ENCODE results near the gene UNC5A. TPM values are rescaled to one million over a fixed set of nuclear protein-coding genes. Genes with fewer than 3 reads are reported as not detected.

The UNC5A gene
- total RNA-seq, 1 experiment from 2014 or later: 10.1 TPM

GRCh38 chr5:176857216-176857893 lies 47.0 kb downstream of the UNC5A start:
- TF ChIP-seq EGR1 (IDR thresholded peaks at IDR 0.05; ENCODE audit: low read depth) (no peak), SRF (IDR thresholded peaks at IDR 0.05; ENCODE audit: low read depth) (no peak), POLR2A (IDR thresholded peaks at IDR 0.05; ENCODE audit: borderline replicate concordance, extremely low read depth, insufficient read depth, insufficient read length) (no peak), MAX (IDR thresholded peaks at IDR 0.05) (no peak), CBX3 (IDR thresholded peaks at IDR 0.05; ENCODE audit: low read depth) (no peak), ZBTB33 (IDR thresholded peaks at IDR 0.05; ENCODE audit: extremely low read depth, insufficient replicate concordance, low read length) (no peak), FOSL1 (IDR thresholded peaks at IDR 0.05; ENCODE audit: low read depth) (no peak), TCF7L2 (IDR thresholded peaks at IDR 0.05; ENCODE audit: borderline replicate concordance, extremely low read depth, insufficient read depth, insufficient read length) (no peak), ZNF274 (IDR thresholded peaks at IDR 0.05; ENCODE audit: low read depth, low read length) (no peak), CEBPB (IDR thresholded peaks at IDR 0.05; ENCODE audit: low read depth) (no peak), ZFX (IDR thresholded peaks at IDR 0.05) (no peak), ELF1 (IDR thresholded peaks at IDR 0.05; ENCODE audit: borderline replicate concordance, low read depth) (no peak), SIN3A (IDR thresholded peaks at IDR 0.05; ENCODE audit: low read depth) (no peak), EZH2 (IDR thresholded peaks at IDR 0.05) (no peak), JUND (IDR thresholded peaks at IDR 0.05) (no peak), RAD21 (IDR thresholded peaks at IDR 0.05; ENCODE audit: low read depth) (no peak), POLR2AphosphoS5 (IDR thresholded peaks at IDR 0.05; ENCODE audit: low read depth, low read length) (no peak), ATF3 (IDR thresholded peaks at IDR 0.05) (no peak), EZH2phosphoT487 (IDR thresholded peaks at IDR 0.05; ENCODE audit: borderline replicate concordance) (no peak)
- intact Hi-C loops (cut with micrococcal nuclease): no loop called here
- Histone ChIP-seq H3K79me2 (ENCODE audit: insufficient read depth, low read length) (no peaks in the 10 kb centered on the region), H3K27me3 (ENCODE audit: insufficient read depth, low read length) (no peaks in the 10 kb centered on the region), H3K9me3 (ENCODE audit: control insufficient read depth in 1 of 2, insufficient read depth in 1 of 2, low read depth in 1 of 2, low read length in 2 of 2) (no peaks in the 10 kb centered on the region), H4K20me1 (ENCODE audit: insufficient read depth) (no peaks in the 10 kb centered on the region), H3K4me2 (ENCODE audit: low read length) (no peak overlapping the region), H3K4me1 (ENCODE audit: control insufficient read depth in 1 of 2, insufficient read depth in 2 of 2, low read length in 2 of 2) (no peaks in the 10 kb centered on the region), H3K4me3 (replicated peaks in 1 of 2; ENCODE audit: low read depth in 1 of 2, low read length in 2 of 2) (no peak overlapping the region), H3K9me2 (ENCODE audit: insufficient read depth) (no peaks in the 10 kb centered on the region), H2AFZ (ENCODE audit: low read depth, low read length, poor library complexity, severe bottlenecking) (no peak overlapping the region), H3K27ac (ENCODE audit: low read depth, low read length) (no peak overlapping the region), H3K36me3 (ENCODE audit: control insufficient read depth in 1 of 2, insufficient read depth in 2 of 2, low read length in 2 of 2) (no peaks in the 10 kb centered on the region), H3K9ac (ENCODE audit: low read length) (no peak overlapping the region)
- ChIA-PET RAD21 (ENCODE audit: low non-redundant PET in 1 of 2, low total read pairs in 2 of 2, uncharacterized antibody in 2 of 2, unreplicated experiment in 2 of 2) (no interaction called here), CTCF (no interaction called here), POLR2A (no interaction called here)
- DNase-seq (ENCODE audit: low read depth, low spot score) (no peak), ATAC-seq (no peak)
- no TSS peak for BruUV-seq (replicated peaks)
